SK-N-SH (cell line): ENCODE data around the gene BMI1. TPM values are rescaled to one million over a fixed set of nuclear protein-coding genes. Genes with fewer than 3 reads are reported as not detected.

ENCODE experiments used
- CTCF ChIA-PET: fragments of 300-600, 350-600 bp; formaldehyde crosslinking; extraction: SDS; loops from one replicate; lab custom pipeline; 2021; lab: Yijun Ruan, JAX
- POLR2A ChIA-PET: fragments of 350-600 bp; sonication (Branson Sonifier 250); formaldehyde crosslinking; extraction: SDS; loops from one replicate; lab custom pipeline; 2020; ENCODE audit warnings: antibody characterized with exemption, inconsistent platforms; lab: Yijun Ruan, JAX
- DNase-seq: peaks from one replicate; pipeline ENCODE4 v3.0.0; 2012
- H2AFZ ChIP-seq: fragments of 200-600 bp; sonication (generic); 2 replicates; pipeline ENCODE4 v1.8.1; 2016; ENCODE audit warnings: antibody characterized with exemption, mild to moderate bottlenecking, low read depth
- H3F3A ChIP-seq: fragments of 200-600 bp; sonication (generic); replicated peaks from 2 replicates; pipeline ENCODE3; 2016; ENCODE audit warnings: antibody characterized with exemption, mild to moderate bottlenecking; ENCODE audit not compliant: insufficient read depth
- H3K27ac ChIP-seq, 2 experiments: fragments of 200-500 bp in 1 of 2; fragments of 200-600 bp in 1 of 2; sonication (Bioruptor generic) in 1 of 2; sonication (generic), shearing (Covaris generic) in 1 of 2; 2 replicates each; pipeline versions ENCODE4 v1.5.1 to v1.6.1; 2014 to 2016; ENCODE audit warnings: low read depth in 2 of 2, inconsistent platforms in 1 of 2, low read length in 1 of 2, mild to moderate bottlenecking in 1 of 2, mixed read lengths in 1 of 2
- H3K27me3 ChIP-seq: fragments of 200-600 bp; sonication (generic), shearing (Covaris generic); 2 replicates; pipeline ENCODE4 v1.6.1; 2016; ENCODE audit warnings: mixed run types; ENCODE audit not compliant: insufficient read depth
- H3K36me3 ChIP-seq, 2 experiments: fragments of 200-500 bp in 1 of 2; fragments of 200-600 bp in 1 of 2; sonication (Bioruptor generic) in 1 of 2; sonication (generic) in 1 of 2; replicated peaks in 1 of 2; 2 replicates each; pipeline versions ENCODE3 to v1.5.1; 2014 to 2016; ENCODE audit warnings: low read length in 1 of 2, mild to moderate bottlenecking in 1 of 2; ENCODE audit not compliant: insufficient read depth in 2 of 2, control insufficient read depth in 1 of 2
- H3K4me1 ChIP-seq, 2 experiments: fragments of 200-500 bp in 1 of 2; fragments of 200-600 bp in 1 of 2; sonication (Bioruptor generic) in 1 of 2; sonication (generic), shearing (Covaris generic) in 1 of 2; 2 replicates each; pipeline versions ENCODE4 v1.5.1 to v1.6.1; 2014 to 2016; ENCODE audit warnings: low read depth in 1 of 2, low read length in 1 of 2, mixed run types in 1 of 2; ENCODE audit not compliant: insufficient read depth in 2 of 2, control insufficient read depth in 1 of 2
- H3K4me2 ChIP-seq: fragments of 200-600 bp; sonication (generic), shearing (Covaris generic); 2 replicates; pipeline ENCODE4 v1.6.1; 2017; ENCODE audit warnings: mixed run types
- H3K4me3 ChIP-seq, 2 experiments: fragments of 200-500 bp in 1 of 2; fragments of 200-600 bp in 1 of 2; sonication (Bioruptor generic) in 1 of 2; sonication (generic), shearing (Covaris generic) in 1 of 2; 2 replicates each; pipeline versions ENCODE4 v1.5.1 to v1.8.1; 2014 to 2016; ENCODE audit warnings: low read depth in 2 of 2, inconsistent platforms in 1 of 2, low read length in 1 of 2, mild to moderate bottlenecking in 1 of 2, mixed read lengths in 1 of 2, moderate library complexity in 1 of 2
- H3K79me2 ChIP-seq: fragments of 200-600 bp; sonication (generic); 2 replicates; pipeline ENCODE4 v1.8.1; 2017; ENCODE audit warnings: mild to moderate bottlenecking; ENCODE audit not compliant: insufficient read depth
- H3K9ac ChIP-seq: fragments of 200-600 bp; sonication (generic); 2 replicates; pipeline ENCODE4 v1.6.1; 2017; ENCODE audit warnings: mixed run types
- H3K9me2 ChIP-seq: fragments of 200-600 bp; sonication (generic); 2 replicates; pipeline ENCODE4 v1.6.1; 2017; ENCODE audit warnings: mixed run types
- H3K9me3 ChIP-seq: fragments of 200-600 bp; sonication (generic); 2 replicates; pipeline ENCODE4 v1.6.1; 2017; ENCODE audit warnings: mixed run types, mild to moderate bottlenecking, moderate library complexity
- H4K20me1 ChIP-seq: fragments of 200-600 bp; sonication (generic); 2 replicates; pipeline ENCODE4 v1.6.1; 2017; ENCODE audit warnings: mild to moderate bottlenecking, mixed run types; ENCODE audit not compliant: insufficient read depth
- CTCF ChIP-seq: fragments of 200-600 bp; sonication (generic); IDR thresholded peaks from 2 replicates; pipeline ENCODE4 v1.6.1; 2017; ENCODE audit warnings: antibody characterized with exemption, mild to moderate bottlenecking, moderate library complexity
- EP300 ChIP-seq, 2 experiments: IDR thresholded peaks; 2 replicates each; pipeline versions ENCODE4 v1.4.0 to v1.6.1; 2012; ENCODE audit warnings: borderline replicate concordance in 1 of 2, low read depth in 1 of 2, low read length in 1 of 2
- FOSL2 ChIP-seq: IDR thresholded peaks from 2 replicates; pipeline ENCODE4 v1.4.0; 2012; ENCODE audit warnings: low read depth, mild to moderate bottlenecking, moderate library complexity, borderline replicate concordance
- FOXM1 ChIP-seq: IDR thresholded peaks from 2 replicates; pipeline ENCODE4 v1.4.0; 2012; ENCODE audit warnings: low read depth, mild to moderate bottlenecking
- GABPA ChIP-seq: IDR thresholded peaks from 2 replicates; pipeline ENCODE4 v1.4.0; 2012; ENCODE audit warnings: low read depth, mild to moderate bottlenecking
- IRF3 ChIP-seq: fragments of 150-350 bp; IDR thresholded peaks from 2 replicates; pipeline ENCODE4 v1.6.1; 2016; ENCODE audit warnings: mild to moderate bottlenecking, low read depth, low read length
- MAX ChIP-seq: IDR thresholded peaks from 2 replicates; pipeline ENCODE4 v1.4.0; 2012; ENCODE audit warnings: low read depth
- RAD21 ChIP-seq: IDR thresholded peaks from 2 replicates; pipeline ENCODE4 v1.6.1; 2012; ENCODE audit warnings: mild to moderate bottlenecking, low read length
- REST ChIP-seq: IDR thresholded peaks from 2 replicates; pipeline ENCODE4 v1.6.1; 2012; ENCODE audit warnings: mild to moderate bottlenecking, low read depth, low read length, moderate library complexity
- RFX5 ChIP-seq: IDR thresholded peaks from 2 replicates; pipeline ENCODE4 v1.6.1; 2012; ENCODE audit warnings: mild to moderate bottlenecking, improper control_type of control experiment, low read length
- USF1 ChIP-seq: IDR thresholded peaks from 2 replicates; pipeline ENCODE4 v1.4.0; 2012; ENCODE audit warnings: low read depth, borderline replicate concordance
- ZBTB33 ChIP-seq: IDR thresholded peaks from 2 replicates; pipeline ENCODE4 v1.4.0; 2012; ENCODE audit warnings: low read depth, borderline replicate concordance
- polyA plus RNA-seq, 3 experiments: library from polyadenylated mRNA; depleted of rRNA; stranded (reverse); fragments of >200 nt; gene quantifications; 2 replicates each; pipeline ENCODE4 v1.2.3, GENCODE V29; 2012

Gene BMI1
- polyA plus RNA-seq, 1 of the 3 experiments (the other 2 are of a cell fraction) = 15.5 TPM

GRCh38 chr10:22370320-22370719 lies 49.4 kb downstream of the BMI1 start:
- Histone ChIP-seq H2AFZ (no peak overlapping the region), H4K20me1 (no peaks in the 10 kb centered on the region), H3K4me2 (no peak overlapping the region), H3K36me3 (no peaks in the 10 kb centered on the region), H3K27ac (no peak overlapping the region), H3K9me2 (no peaks in the 10 kb centered on the region), H3K9me3 (no peaks in the 10 kb centered on the region), H3K4me3 (no peak overlapping the region), H3K4me1 (no peaks in the 10 kb centered on the region), H3K79me2 (no peaks in the 10 kb centered on the region), H3F3A (no peaks in the 10 kb centered on the region), H3K27me3 (no peaks in the 10 kb centered on the region), H3K9ac (no peak overlapping the region)
- ChIA-PET POLR2A (no interaction called here), CTCF (interaction anchor here (1.2 kb wide), 1 partner anchor 15 kb away, joined by 3 read pairs; no protein-coding TSS in a partner anchor)
- no peak for DNase-seq
- TF ChIP-seq RAD21 (no peak), REST (no peak), RFX5 (no peak), EP300 (IDR thresholded peaks at IDR 0.05; ENCODE audit: borderline replicate concordance in 1 of 2, low read depth in 1 of 2, low read length in 1 of 2) (no peak), GABPA (no peak), USF1 (no peak), IRF3 (no peak), FOSL2 (no peak), FOXM1 (no peak), MAX (no peak), ZBTB33 (no peak), CTCF (no peak)
